ENCODE results near the gene HAAO. TPM values are rescaled to one million over a fixed set of nuclear protein-coding genes. Genes with fewer than 3 reads are reported as not detected.

Gene HAAO
- total RNA-seq, 1 experiment from 2014 or later = 6.6 TPM

DNA sequence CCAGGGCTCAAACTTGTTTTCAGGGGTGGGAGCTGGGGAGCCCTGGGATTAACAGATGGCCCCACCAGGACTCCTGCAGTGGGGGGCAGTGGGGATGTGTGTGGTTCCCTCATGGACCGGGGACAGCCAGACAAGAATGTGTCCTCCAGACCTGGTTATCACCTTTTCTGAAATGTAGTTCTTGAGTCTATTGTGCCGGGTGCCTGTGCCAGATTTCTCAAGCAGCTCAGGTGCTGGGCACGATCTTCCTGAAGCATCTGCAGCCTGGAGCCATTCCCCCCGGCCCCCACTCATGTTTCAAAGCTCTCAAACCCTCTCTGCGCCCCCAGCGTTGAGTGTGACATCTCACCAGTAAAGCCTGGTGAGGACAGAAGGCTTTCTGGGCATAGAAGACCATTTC, 48.4 kb upstream of the HAAO start:
- no peak overlapping the region for H2BK20ac ChIP-seq (ENCODE audit: low read depth, low read length, poor library complexity, severe bottlenecking)
- no peaks in the 10 kb centered on the region; the same call in 1 of the 2 replicates for H3K27me3 Mint-ChIP-seq (ENCODE audit: low read depth)

More for the DNA sequence above, 48.4 kb upstream of the HAAO start:
- TF ChIP-seq, protein P1, sequence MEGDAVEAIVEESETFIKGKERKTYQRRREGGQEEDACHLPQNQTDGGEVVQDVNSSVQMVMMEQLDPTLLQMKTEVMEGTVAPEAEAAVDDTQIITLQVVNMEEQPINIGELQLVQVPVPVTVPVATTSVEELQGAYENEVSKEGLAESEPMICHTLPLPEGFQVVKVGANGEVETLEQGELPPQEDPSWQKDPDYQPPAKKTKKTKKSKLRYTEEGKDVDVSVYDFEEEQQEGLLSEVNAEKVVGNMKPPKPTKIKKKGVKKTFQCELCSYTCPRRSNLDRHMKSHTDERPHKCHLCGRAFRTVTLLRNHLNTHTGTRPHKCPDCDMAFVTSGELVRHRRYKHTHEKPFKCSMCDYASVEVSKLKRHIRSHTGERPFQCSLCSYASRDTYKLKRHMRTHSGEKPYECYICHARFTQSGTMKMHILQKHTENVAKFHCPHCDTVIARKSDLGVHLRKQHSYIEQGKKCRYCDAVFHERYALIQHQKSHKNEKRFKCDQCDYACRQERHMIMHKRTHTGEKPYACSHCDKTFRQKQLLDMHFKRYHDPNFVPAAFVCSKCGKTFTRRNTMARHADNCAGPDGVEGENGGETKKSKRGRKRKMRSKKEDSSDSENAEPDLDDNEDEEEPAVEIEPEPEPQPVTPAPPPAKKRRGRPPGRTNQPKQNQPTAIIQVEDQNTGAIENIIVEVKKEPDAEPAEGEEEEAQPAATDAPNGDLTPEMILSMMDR (conservative IDR thresholded peaks at IDR 0.05) = no peak
- H3K4me1 ChIP-seq (ENCODE audit: insufficient read depth, low read length) = no peaks in the 10 kb centered on the region
- H3K4me3 Mint-ChIP-seq = no peak overlapping the region
- H3T11ph ChIP-seq (ENCODE audit: low read length) = no peak overlapping the region
- no peaks in the 10 kb centered on the region for H3K36me3 Mint-ChIP-seq (ENCODE audit: insufficient read depth in 1 of 3, low read depth in 3 of 3)
- no peak overlapping the region for H3K27ac Mint-ChIP-seq
- H2BK5ac ChIP-seq (ENCODE audit: insufficient read length, low read length) = no peak overlapping the region
- no peaks in the 10 kb centered on the region for H3K79me2 ChIP-seq (ENCODE audit: insufficient read depth, low read length)
- H3K4me1 Mint-ChIP-seq = peaks cover 6 to 11% of the 10 kb centered on the region in 2 experiments
- no CpG with 5 or more reads among the region's 6 CpGs for WGBS (ENCODE audit: extremely low coverage, insufficient read length, low lambda C conversion rate)
- H3K9ac ChIP-seq (ENCODE audit: extremely low read depth, insufficient read length, low read length) = no peak overlapping the region
- no peak overlapping the region for H3K4ac ChIP-seq (ENCODE audit: low read depth, low read length)
- no peak overlapping the region for H3K23ac ChIP-seq (ENCODE audit: insufficient read length, low read depth, low read length)
- H2BK120ac ChIP-seq (ENCODE audit: low read depth, low read length, poor library complexity, severe bottlenecking) = no peak overlapping the region
- DNase-seq = no peak
- H3K9me3 ChIP-seq (ENCODE audit: control insufficient read depth, low read depth, low read length) = no peaks in the 10 kb centered on the region
- no peak overlapping the region for H4K8ac ChIP-seq (replicated peaks; ENCODE audit: insufficient read length, low read depth, low read length)
- H4K20me1 ChIP-seq (ENCODE audit: control insufficient read depth, insufficient read depth, insufficient read length) = no peaks in the 10 kb centered on the region
- H2BK12ac ChIP-seq (ENCODE audit: insufficient read length, low read depth, low read length) = no peak overlapping the region
- no peak overlapping the region for H3K56ac ChIP-seq (ENCODE audit: insufficient read length, low read depth, low read length)
- H3K18ac ChIP-seq (ENCODE audit: insufficient read length, low read depth, low read length) = no peak overlapping the region
- H4K5ac ChIP-seq (ENCODE audit: insufficient read length, low read depth, low read length) = no peak overlapping the region
- H3K27ac ChIP-seq (ENCODE audit: insufficient read length, low read depth, low read length) = no peak overlapping the region
- no peak overlapping the region for H2AK5ac ChIP-seq (ENCODE audit: insufficient read length, low read length)
- no peak overlapping the region for H4K91ac ChIP-seq (ENCODE audit: insufficient read length, low read depth, low read length)
- H3K4me2 ChIP-seq (ENCODE audit: insufficient read depth, insufficient read length, low read length) = no peak overlapping the region
- no peaks in the 10 kb centered on the region; a peak in 1 of 5 replicates for H3K9me3 Mint-ChIP-seq
- H3K79me1 ChIP-seq (ENCODE audit: insufficient read depth, low read depth, low read length, poor library complexity, severe bottlenecking) = no peaks in the 10 kb centered on the region
- H3K23me2 ChIP-seq (ENCODE audit: insufficient read length, low read depth, low read length, poor library complexity, severe bottlenecking) = no peaks in the 10 kb centered on the region
- no peak overlapping the region for H2AFZ ChIP-seq (ENCODE audit: low read length)
- no peak overlapping the region for H3K14ac ChIP-seq (ENCODE audit: insufficient read depth, low read length)
- no peaks in the 10 kb centered on the region for H3K27me3 ChIP-seq (ENCODE audit: insufficient read depth, low read length)
- no peak overlapping the region for H2BK15ac ChIP-seq (ENCODE audit: low read depth, low read length)

Data from H9 (cell line).